Omental fat pad (tissue), 4 donors: ENCODE data around the gene MAP10. TPM values are rescaled to one million over a fixed set of nuclear protein-coding genes. Genes with fewer than 3 reads are reported as not detected.

ENCODE experiments used
- ATAC-seq: fragments of 150-250 bp; one replicate; pipeline ENCODE4 v1.9.1; 2016; ENCODE audit warnings: mild to moderate bottlenecking, moderate library complexity; ENCODE audit not compliant: low FRiP score
- DNase-seq: peaks from one replicate; pipeline ENCODE4 v3.0.0-alpha.2; 2019; ENCODE audit warnings: low spot score
- total RNA-seq, 4 donors: library from RNA; depleted of rRNA; stranded (reverse); fragments of >200 nt; gene quantifications; one replicate each; pipeline ENCODE4 v1.1.0, GENCODE V29; 2016
- TF ChIP-seq, protein P1 (sequence below), 3 donors: fragments of 450-650 bp; IDR thresholded peaks; one replicate each; pipeline ENCODE4 v1.5.1; 2016 to 2017; ENCODE audit warnings: antibody characterized with exemption in 3 of 3, mild to moderate bottlenecking in 3 of 3, moderate library complexity in 2 of 3

The MAP10 gene
- total RNA-seq, 4 donors from 2014 or later = 0.56 to 4.6 (median 1.2) TPM

DNA sequence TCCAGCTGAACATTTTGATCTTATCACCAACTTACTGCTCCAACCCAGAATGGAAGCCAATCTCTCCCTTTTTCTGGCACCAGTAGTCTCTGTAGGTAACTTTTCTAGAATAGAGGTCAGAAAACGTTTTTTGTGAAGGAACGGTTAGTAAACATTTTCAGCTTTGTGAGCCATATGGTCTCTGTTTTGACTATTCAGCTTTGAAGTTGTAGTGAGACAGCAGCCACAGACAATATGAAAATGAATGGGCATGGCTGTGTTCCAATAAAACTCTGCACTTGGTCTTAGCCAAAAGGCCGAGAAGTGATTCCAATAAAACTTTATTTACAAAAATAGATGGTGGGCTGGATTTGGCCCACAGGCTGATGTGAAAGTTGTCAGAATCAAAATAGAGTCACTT is 28.9 kb downstream of the MAP10 start:
- ATAC-seq (no peak), DNase-seq (no peak)
- TF ChIP-seq, protein P1, sequence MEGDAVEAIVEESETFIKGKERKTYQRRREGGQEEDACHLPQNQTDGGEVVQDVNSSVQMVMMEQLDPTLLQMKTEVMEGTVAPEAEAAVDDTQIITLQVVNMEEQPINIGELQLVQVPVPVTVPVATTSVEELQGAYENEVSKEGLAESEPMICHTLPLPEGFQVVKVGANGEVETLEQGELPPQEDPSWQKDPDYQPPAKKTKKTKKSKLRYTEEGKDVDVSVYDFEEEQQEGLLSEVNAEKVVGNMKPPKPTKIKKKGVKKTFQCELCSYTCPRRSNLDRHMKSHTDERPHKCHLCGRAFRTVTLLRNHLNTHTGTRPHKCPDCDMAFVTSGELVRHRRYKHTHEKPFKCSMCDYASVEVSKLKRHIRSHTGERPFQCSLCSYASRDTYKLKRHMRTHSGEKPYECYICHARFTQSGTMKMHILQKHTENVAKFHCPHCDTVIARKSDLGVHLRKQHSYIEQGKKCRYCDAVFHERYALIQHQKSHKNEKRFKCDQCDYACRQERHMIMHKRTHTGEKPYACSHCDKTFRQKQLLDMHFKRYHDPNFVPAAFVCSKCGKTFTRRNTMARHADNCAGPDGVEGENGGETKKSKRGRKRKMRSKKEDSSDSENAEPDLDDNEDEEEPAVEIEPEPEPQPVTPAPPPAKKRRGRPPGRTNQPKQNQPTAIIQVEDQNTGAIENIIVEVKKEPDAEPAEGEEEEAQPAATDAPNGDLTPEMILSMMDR (IDR thresholded peaks at IDR 0.05) = no peak

DNA sequence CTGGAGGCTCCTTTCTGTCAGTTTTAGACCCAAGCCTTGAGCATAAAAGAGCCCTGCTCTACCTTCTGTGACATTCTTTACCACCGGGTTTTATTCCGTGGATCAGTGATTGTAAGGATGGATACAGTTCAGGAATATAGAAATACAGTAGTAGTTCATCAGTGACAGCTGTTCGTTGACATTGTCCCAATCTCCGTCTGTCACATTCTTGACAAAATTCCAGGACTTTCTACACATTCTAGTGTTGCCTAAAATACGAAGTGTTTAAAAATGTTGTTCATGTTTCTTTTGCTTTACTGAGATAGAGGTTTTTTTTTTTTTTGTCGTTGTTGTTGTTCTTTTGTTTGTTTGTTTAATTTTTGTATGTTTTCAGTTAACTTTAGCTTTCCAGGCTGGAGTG is 29.9 kb downstream of the MAP10 start:
- ATAC-seq (no peak), DNase-seq (no peak)
- TF ChIP-seq, protein P1 (IDR thresholded peaks at IDR 0.05) = no peak

DNA sequence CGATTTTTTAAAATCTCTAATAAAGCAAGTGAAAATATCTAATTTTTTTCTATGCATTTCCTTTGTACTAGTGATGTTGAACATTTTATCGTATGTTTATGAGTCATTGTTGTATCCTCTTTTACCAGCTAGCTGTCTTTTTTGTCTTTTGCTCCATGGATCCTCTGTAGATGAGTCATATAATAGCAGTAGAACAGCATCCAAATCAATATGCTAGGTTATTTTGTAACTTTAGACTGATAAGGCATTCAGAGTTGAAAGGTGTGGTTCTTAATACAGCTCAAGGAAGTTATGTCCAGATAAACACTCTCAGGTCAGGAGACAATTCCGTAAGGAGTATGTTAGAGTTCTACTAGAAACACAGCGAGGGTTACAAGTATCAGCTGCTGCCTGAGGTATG is 31.9 kb downstream of the MAP10 start:
- TF ChIP-seq, protein P1 (IDR thresholded peaks at IDR 0.05) = no peak
- no peak for ATAC-seq
- no peak for DNase-seq

- DNase-seq (no peak), ATAC-seq (no peak)
- TF ChIP-seq, protein P1 (IDR thresholded peaks at IDR 0.05) = no peak
Measured at GRCh38 chr1:232841823-232842565, 36.8 kb downstream of the MAP10 start.

DNA sequence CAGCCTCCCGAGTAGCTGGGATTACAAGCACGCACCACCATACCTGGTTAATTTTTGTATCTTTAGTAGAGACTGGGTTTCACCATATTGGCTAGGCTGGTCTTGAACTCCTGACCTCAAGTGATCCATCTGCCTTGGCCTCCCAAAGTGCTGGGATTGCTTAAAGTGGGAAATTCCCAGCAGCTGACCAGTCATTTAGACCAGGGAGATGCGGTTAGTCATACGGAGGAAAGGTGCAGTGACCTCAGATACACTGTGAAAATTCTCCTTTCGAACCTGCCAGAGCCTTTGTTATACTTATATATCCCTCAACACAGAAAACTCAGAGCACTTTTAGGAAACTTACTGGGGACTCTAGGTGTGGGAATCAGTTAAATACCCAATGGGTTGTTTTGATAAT is 39.6 kb downstream of the MAP10 start:
- DNase-seq = no peak
- no peak for ATAC-seq
- TF ChIP-seq, protein P1 (IDR thresholded peaks at IDR 0.05) = no peak

DNA sequence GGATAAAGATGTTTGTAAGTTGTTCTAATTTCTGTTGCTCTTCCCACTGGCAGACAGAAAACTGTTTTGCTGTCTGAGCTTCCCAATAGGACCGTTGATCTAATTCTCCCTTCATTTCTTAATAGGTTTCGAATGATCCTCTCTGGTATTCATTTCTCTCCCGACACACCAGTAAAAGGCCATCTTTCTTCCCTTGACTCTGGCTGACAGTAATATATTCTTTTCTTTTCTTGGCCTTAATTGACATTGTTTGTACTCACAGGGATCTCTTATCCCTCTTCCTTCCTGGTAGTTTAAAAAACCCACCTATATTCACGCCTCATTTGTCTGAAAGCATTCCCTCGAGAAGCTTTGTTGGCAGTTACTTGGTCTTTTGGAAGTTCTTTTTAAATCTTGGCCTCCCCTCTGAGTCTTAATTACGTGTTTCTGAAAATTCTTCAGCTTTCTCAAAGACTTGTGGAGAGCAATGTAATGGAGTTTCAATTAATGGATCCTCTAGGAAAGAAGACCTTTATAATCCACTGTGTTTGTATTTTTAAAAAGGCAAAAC is 40.3 kb downstream of the MAP10 start:
- ATAC-seq = no peak
- TF ChIP-seq, protein P1 (IDR thresholded peaks at IDR 0.05) = no peak

DNA sequence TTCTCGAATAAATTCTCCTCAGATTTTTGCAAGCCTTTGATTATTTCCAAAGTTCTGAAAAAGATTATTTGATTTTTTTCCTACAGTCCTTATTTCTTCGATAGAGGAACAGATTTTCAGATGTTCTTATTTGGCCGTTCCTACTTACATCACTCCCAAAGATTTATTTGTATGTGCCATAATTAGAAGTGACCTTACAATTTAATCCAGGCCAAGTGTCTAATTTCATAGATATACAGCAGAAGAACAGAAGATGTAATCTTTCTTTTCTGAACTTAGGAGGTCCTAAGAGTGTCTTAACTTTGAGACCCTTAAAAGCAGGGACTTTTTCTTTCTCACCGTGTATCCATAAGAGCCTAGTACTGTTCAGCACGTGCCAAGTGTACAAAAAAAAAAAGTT is 46.3 kb downstream of the MAP10 start:
- no peak for ATAC-seq
- no peak for DNase-seq
- TF ChIP-seq, protein P1 (IDR thresholded peaks at IDR 0.05) = no peak

More for the DNA sequence above, 40.3 kb downstream of the MAP10 start:
- DNase-seq = no peak
